Parathyroid adenoma (tissue), 2 donors: ENCODE measurements around the gene SETD3.

ENCODE experiments used
- H2AFZ ChIP-seq: fragments of 300-600 bp; sonication (generic); one replicate; pipeline ENCODE4 v1.7.0; 2017; ENCODE audit warnings: antibody characterized with exemption, mild to moderate bottlenecking
- H3K27ac ChIP-seq: fragments of 300-600 bp; sonication (generic); one replicate; pipeline ENCODE4 v1.7.0; 2017
- H3K27me3 ChIP-seq: fragments of 300-600 bp; sonication (generic); one replicate; pipeline ENCODE4 v1.7.0; 2017; ENCODE audit warnings: low read length; ENCODE audit not compliant: control insufficient read depth, insufficient read depth
- H3K36me3 ChIP-seq: fragments of 300-600 bp; sonication (generic); one replicate; pipeline ENCODE4 v1.7.0; 2017; ENCODE audit warnings: low read length; ENCODE audit not compliant: control insufficient read depth, insufficient read depth
- H3K4me1 ChIP-seq: fragments of 300-600 bp; sonication (generic); one replicate; pipeline ENCODE4 v1.7.0; 2017; ENCODE audit warnings: control low read depth
- H3K4me2 ChIP-seq: fragments of 300-600 bp; sonication (generic); one replicate; pipeline ENCODE4 v1.7.0; 2017; ENCODE audit warnings: low read length
- H3K4me3 ChIP-seq: fragments of 300-600 bp; sonication (generic); one replicate; pipeline ENCODE4 v1.7.0; 2017; ENCODE audit warnings: low read depth, low read length
- H3K79me2 ChIP-seq: fragments of 300-600 bp; sonication (generic); one replicate; pipeline ENCODE4 v1.7.0; 2017; ENCODE audit warnings: control low read depth
- H3K9ac ChIP-seq: fragments of 300-600 bp; sonication (generic); one replicate; pipeline ENCODE4 v1.7.0; 2017; ENCODE audit warnings: mild to moderate bottlenecking
- H3K9me3 ChIP-seq: fragments of 300-600 bp; sonication (generic); one replicate; pipeline ENCODE4 v1.7.0; 2017; ENCODE audit warnings: low read length; ENCODE audit not compliant: control insufficient read depth
- CTCF ChIP-seq: fragments of 300-600 bp; sonication (generic); IDR thresholded peaks from one replicate; pipeline ENCODE4 v1.7.0; 2017; ENCODE audit warnings: antibody characterized with exemption, mild to moderate bottlenecking
- donor health status: primary hyperparathyroidism.

The SETD3 gene

GRCh38 chr14:99520571-99521081, 40.0 kb upstream of the SETD3 start:
- H3K4me2 ChIP-seq = no peak overlapping the region
- H2AFZ ChIP-seq = no peak overlapping the region
- H3K27ac ChIP-seq = no peak overlapping the region
- H3K9ac ChIP-seq = no peak overlapping the region
- H3K4me3 ChIP-seq = no peak overlapping the region
- no peaks in the 10 kb centered on the region for H3K9me3 ChIP-seq
- peaks cover 12% of the 10 kb centered on the region for H3K79me2 ChIP-seq
- H3K36me3 ChIP-seq = no peaks in the 10 kb centered on the region
- TF ChIP-seq CTCF = no peak
- H3K4me1 ChIP-seq = peaks cover 3% of the 10 kb centered on the region
- no peaks in the 10 kb centered on the region for H3K27me3 ChIP-seq

GRCh38 chr14:99519931-99520421, 39.3 kb upstream of the SETD3 start:
- Histone ChIP-seq H3K4me2 (no peak overlapping the region), H3K36me3 (no peaks in the 10 kb centered on the region), H3K27me3 (no peaks in the 10 kb centered on the region), H3K9ac (no peak overlapping the region), H2AFZ (no peak overlapping the region), H3K4me3 (no peak overlapping the region), H3K27ac (no peak overlapping the region), H3K9me3 (no peaks in the 10 kb centered on the region), H3K4me1 (peaks cover 3% of the 10 kb centered on the region), H3K79me2 (peaks cover 12% of the 10 kb centered on the region)
- no peak for TF ChIP-seq CTCF

GRCh38 chr14:99519347-99519881, 38.8 kb upstream of the SETD3 start:
- no peak overlapping the region for H3K4me2 ChIP-seq
- no peaks in the 10 kb centered on the region for H3K27me3 ChIP-seq
- H3K79me2 ChIP-seq = peaks cover 12% of the 10 kb centered on the region
- no peaks in the 10 kb centered on the region for H3K36me3 ChIP-seq
- no peak overlapping the region for H3K27ac ChIP-seq
- no peak overlapping the region for H3K4me3 ChIP-seq
- no peak for TF ChIP-seq CTCF
- peaks cover 3% of the 10 kb centered on the region for H3K4me1 ChIP-seq
- H2AFZ ChIP-seq = no peak overlapping the region
- no peak overlapping the region for H3K9ac ChIP-seq
- no peaks in the 10 kb centered on the region for H3K9me3 ChIP-seq

GRCh38 chr14:99518441-99519346, 38.0 kb upstream of the SETD3 start:
- Histone ChIP-seq H3K79me2 (peaks cover 12% of the 10 kb centered on the region), H3K4me2 (no peak overlapping the region), H3K4me1 (peaks cover 3% of the 10 kb centered on the region), H3K9me3 (no peaks in the 10 kb centered on the region), H3K4me3 (no peak overlapping the region), H3K36me3 (no peaks in the 10 kb centered on the region), H3K9ac (no peak overlapping the region), H3K27me3 (no peaks in the 10 kb centered on the region), H2AFZ (no peak overlapping the region), H3K27ac (no peak overlapping the region)
- peak; percentile 96 for TF ChIP-seq CTCF
